ENCODE data around the gene RASA1.
"Not testable (repeated sequence)": the region's sequence is repeated elsewhere in the genome, so short reads cannot be mapped to it uniquely, and the experiment has no call there.

Gene RASA1

DNA sequence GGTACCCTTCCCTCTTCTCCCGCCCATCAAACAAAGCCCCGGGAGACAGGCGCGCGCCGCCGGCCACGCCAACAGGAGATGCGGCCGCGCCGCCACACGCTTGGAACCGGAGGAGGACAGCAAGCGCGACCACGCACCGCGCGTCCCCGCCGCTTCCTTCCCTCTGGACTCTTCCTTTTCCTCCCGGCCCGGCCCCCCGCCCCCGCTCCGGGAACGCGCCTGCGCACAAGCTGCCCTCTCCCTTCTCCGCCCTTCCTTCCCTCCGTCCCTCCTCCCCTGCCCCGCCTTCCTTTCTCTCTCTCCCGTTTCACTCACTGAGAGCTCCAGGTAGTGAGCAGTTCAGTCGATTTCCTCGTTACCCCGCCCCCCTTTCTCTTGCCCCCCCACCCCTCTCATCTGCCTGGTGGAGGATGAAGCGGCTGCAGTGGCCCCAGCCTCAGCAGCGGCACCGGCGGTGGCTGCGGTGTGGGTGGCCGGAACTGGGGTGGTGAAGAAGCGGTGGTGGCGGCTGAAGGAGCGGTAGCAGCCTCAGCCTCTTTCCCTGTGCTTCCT lies at the start of gene RASA1:
Gene RASA1 (plus strand): TSS at position 310 of the 552 bp plus-strand sequence. CDS start 569 bp downstream, outside the sequence.
- DNase-seq, result peak; percentile 76

DNA sequence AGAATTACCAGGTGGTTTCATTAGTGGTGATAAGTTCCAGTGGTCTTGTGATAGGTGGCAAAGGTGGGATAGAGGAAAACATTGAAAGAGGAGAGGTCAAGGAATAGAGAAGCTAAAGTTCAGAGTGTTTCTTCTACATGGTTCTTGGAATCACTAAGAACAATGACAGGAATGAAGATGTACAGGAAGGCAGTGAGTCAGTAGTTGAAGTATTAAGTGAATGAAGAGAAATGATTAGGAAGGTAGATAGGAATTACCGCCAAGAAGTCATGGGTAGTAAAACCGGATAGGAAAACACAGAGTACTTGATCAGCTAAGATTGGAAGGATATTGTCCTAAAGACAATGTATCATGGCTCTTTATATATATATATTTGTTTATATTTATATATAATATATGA lies 37.9 kb upstream of the RASA1 start:
- no peak for DNase-seq

DNA sequence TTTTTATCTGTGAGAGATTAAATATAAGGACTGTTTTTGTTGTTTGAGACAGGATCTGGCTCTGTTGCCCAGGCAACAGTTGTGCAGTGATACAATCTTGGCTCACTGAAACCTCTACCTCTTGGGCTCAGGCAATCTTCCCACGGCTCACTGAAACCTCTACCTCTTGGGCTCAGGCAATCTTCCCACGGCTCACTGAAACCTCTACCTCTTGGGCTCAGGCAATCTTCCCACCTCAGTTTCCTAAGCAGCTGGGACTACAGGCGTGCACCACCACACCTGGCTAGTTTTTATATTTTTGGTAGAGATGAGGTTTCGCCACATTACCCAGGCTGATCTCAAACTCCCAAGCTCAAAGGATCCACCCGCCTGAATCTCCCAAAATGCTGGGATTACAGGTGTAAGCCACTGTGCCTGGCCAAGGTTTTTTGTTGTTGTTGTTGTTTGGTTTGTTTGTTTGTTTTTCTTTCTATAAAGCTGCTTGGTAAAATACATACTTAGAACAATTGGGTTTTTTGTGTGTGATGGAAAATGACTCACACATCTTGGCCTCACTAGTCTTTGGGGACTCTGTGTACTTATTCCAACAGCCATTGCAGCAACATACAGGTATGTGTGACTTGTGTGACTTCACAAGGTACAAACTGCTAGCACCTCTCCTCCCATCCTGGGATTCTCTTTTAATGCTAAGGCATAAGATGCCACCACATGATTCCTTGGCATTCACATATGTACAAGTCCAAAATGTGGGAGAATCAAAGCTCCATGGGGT lies 36.5 kb upstream of the RASA1 start:
- DNase-seq, result no peak

DNA sequence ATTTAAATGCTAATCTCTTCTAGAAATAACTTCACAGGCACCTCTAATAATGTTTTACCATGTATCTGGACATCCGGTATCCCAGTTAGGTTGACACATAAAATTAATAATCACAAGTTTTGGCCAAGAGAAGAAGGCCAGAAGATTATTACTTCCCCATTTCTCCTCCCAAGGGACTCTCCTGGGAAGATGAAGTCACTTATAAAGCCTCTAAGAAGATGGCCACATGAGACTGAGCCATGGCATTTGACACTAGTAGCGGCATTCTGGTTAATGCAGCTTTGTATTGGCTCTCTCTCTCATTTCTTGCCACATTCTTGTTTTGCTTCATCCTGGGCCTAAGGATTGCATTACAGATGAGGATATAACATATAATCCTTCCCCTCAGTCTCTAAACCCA lies 34.5 kb upstream of the RASA1 start:
- no peak for DNase-seq

DNA sequence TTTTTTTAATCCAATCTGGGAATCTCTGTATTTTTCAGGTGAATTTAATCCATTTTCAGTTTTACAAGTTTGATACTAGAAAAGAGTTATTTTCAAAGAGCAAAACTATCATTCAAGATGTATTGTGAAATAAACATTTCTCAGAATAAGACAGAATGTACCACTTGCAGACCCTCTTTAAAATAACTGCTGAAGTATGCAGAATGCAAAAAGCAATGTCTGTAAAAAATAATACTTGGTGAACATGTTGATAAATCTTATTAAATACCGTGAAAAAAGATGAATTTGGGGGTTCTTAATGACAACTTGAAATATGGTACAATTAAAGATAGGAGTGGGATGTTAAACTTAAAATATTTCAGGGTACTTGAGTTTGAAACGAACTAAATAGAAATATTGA lies 26.1 kb upstream of the RASA1 start:
- no peak for DNase-seq

DNA sequence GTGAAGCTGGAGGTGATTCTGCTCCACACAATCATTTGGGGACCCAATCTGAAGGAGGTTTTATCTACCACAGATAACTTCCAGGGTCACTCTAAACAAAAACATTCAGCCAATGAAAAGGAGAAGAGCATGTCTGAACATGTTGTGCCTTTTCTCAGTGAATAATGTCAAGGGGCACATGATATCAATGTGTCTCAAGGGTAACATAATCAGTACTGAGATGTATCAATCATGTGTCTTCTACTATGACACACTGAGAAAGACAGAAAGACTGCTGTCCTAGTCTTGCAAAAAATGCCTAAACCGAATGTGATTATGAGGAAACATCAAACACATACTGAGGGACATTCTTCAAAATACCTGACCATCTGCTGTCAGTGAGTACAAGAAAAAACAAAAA lies 25.4 kb upstream of the RASA1 start:
- no peak for DNase-seq

DNA sequence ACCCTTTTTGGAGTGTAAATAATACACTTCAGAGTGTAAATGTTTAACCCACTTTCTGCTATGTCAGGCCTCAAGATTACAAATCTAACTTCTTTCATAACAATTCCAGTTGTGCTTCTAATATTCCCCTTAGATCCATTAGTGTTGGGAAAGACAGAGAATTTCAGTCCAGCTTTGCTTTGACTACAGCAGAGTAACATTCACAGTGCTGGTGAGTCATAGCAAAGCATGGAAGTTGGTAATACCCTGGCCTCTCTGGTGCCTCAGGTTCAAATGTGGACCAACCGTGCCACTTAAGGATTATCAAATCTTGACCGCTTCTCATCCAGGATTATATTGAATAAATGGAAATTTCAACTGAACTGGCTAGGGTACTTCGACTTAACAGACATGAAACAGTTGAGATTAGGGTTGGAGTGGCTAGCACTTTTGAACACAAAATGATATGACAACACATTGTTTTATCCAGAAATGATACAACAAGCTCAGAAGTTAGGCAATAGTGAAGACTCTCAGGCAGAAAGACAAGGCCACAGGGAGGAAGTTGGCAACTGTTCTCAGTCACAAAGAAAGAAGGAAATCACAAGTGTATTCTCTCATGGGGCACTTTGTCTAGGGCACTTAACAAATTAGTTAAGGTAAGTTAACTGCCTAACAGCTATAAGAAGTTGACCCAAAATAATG lies 24.4 kb upstream of the RASA1 start:
- no peak for DNase-seq

DNA sequence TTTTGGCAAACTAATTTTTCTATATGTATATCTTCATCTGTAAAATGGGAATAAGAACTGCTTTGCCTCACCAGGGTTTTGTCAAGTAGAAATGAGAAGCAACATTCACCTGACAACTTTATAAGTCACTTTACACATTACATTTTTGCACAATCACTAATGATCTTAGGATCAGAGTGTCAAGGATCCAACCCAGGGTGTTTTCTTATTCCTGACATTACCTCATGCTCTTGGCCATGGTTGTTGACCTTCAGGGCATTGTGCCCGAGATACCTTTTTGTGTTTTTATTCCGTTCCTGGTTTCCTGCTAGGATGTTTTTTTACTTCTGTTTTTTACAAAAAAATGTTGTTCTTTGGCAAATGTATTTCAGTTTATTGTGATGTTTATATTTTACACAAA lies 22.2 kb upstream of the RASA1 start:
- DNase-seq, result no peak

DNA sequence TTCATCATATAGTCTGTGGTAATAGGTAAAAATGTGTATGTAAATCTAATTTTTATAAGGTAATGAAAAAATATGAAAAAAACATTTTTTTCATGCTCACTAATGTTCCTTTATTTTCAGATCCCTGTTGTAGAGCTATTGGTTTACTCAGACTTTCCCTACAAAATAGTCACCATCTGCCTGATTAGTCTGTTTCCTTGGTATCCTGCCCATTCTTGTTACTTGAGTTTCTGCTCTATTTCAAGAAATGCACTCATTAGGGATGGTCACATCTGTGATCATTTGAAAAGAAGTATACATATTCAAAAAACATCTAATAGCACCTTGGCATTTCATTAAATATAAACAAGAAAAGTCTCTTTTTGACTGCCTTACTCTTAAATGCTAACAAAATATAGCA lies 21.6 kb upstream of the RASA1 start:
- no peak for DNase-seq

DNA sequence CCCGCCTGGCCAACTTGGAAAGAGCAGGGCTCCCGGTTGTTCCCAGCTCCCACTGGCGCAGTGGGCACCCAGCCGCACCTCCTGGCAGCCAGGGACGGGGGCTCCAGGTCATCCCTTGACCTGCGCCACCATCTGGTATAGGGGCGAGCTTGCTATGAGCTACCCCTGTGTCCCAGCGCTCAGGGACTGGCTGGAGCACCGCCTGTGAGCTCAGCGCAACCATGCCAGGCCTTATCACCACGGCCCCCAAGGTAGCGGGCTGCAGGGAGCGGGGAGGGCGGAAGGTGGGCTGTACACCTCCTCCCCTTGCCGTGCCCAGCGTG lies 15.4 kb upstream of the RASA1 start:
- no peak for DNase-seq

DNA sequence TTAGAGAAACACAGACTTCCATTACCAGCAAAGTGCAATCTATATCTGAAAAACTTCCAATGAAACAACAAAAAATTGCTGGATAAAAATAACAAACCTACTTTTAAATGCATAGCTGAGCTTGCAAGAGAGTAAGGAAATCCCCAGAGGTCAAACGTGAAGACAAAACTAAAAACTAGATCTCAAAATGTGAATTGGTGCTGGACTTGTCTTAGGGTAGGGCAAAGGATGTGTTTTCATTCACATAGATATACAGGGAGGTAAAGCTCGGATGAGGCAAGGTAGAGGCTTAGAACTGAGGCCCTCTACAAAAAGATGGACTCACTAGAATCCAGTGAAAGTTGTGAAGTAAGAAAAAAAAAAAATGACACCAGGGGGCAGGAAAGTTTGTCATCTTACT lies 13.6 kb upstream of the RASA1 start:
- no peak for DNase-seq

DNA sequence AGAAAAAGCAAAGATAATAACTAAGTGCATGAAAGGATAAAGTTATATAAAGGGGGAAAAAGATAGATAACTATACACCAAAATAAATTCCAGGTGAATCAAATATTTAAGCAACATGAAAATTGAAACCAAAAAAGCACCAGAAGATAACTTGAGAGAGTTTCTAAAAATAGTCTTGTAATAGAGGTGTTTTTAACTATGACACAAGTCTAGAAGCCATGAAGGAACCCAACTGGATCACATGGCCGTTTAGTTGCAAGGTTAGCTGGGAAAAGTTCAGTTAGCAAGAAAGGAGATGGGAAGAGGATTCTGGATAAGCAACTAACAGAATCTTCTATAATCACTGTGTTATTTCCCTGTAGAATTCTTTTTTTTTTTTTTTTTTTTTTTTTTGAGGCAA lies 9.2 kb upstream of the RASA1 start:
- DNase-seq, result no peak

DNA sequence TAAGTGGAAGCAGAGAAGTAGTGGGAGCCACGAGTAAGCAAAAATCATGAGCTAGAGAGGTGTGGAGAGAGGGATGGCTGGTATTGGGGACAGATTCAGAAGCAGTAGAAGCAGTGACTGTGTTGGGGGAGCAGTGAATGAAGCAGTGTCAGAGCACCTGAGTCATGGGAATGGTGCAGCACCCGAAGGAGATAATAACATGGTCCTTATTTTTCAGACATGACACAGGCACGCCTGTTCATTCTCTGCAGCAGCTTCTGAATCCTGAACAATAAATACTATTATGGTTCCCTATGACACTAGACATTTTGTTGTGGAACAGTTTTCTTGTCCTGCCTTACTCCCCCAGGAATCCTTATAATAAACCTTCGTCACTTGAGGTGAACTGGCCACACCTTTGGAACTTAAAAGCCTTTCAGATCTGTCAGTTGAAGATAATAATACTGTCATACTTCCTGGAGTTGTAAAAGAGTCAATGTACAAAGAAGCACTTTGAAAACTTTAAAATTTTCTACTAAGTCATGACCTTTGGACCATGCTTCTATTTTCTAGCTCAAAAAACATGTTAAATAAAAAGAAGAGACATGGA lies 7.0 kb upstream of the RASA1 start:
- DNase-seq, result no peak

DNA sequence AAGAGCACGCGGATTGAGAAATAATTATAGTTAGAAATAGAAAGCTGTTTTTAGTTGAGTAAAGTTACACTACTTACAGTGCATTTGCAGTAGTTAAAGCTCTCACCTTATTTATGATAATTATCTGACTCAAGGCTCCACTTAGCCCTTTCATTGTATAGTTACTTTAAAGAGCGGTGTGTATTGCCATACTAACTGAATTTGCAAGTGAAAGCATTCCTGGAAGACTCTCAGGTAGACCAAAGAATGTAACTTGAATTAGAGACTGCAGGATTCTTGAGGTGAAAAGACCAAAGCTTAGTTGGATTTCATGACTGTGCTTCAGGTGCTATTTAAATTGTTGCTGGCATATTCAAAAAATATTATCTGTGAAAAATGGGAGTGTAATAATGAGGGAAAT lies 4.2 kb upstream of the RASA1 start:
- DNase-seq, result no peak

DNA sequence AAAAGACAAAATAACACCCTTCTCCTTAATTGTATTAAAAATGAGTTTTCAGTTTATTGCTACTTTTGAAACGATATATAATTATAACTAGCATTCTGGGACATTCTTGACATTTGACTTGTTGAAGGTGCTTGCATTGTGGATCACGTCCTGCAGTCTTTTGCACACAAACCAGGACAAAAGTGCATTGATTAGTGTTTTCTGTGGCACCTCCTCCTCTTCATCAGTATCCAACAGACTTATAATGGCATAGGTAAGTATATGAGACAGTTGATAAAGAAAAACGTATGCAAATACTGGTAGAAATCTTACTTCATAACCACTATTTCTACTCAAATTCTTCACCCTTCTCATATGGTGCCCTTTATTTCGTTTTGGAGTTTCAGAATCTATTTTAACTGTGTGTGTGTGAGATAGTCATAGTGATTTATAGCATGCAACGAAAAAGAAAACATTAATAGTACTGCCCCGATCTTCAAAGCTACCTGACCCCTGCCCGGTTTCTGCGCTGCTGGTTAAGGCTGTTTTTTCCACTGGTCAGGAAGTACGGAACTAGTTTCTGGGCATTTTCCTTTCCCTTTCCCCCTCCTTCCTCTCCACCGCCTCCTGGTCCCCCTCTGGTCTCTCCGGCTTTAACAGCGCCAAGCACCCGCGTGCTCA lies 639 bp upstream of the RASA1 start:
- no peak for DNase-seq

DNA sequence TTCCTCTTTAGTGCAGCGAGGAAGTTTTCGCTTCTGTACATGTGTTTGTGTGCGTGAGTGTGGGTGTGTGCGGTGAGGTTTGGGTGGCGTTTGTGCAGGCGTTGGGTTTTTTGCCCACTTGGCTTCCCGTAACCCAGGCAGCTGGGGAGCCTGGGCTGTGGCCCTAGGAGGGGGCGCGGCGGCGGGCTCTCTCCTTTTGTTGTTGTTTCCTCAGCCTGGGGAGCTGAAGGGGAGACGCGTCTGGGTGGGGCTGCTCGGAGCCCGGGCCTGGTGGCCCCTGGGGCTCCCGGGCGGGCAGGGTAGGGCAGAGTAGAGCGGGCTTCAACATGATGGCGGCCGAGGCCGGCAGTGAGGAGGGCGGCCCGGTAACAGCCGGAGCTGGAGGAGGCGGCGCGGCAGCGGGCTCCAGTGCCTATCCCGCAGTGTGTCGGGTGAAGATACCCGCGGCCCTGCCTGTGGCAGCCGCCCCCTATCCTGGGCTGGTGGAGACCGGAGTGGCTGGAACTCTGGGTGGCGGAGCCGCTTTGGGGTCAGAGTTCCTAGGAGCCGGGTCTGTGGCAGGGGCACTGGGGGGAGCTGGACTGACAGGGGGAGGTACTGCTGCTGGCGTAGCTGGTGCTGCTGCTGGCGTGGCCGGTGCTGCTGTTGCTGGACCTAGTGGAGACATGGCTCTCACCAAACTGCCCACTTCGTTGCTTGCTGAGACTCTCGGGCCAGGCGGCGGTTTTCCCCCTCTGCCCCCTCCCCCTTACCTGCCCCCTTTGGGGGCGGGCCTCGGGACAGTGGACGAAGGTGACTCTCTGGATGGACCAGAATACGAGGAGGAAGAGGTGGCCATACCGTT lies 665 bp downstream of the RASA1 start:
- peak; percentile 77 for DNase-seq

DNA sequence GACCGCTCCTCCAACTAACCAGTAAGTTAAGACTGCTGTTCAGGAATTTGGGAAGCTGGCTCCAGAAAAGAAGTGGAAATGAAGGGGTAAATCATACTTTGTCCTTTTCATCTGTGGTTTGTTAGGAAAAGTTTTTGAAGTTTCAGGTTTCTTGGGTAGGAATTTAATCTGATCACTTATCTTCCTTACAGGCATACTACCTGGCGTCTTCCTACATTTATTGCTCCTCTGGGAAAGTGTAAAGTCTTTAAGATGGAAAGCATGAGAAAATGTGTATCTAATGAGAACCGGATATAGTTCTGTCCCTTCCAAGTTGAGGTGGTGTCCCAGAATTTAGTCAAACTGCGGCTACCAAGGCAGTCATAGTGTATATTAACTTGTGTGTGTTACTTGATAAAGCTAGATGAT lies 1.3 kb downstream of the RASA1 start:
- no peak for DNase-seq

DNA sequence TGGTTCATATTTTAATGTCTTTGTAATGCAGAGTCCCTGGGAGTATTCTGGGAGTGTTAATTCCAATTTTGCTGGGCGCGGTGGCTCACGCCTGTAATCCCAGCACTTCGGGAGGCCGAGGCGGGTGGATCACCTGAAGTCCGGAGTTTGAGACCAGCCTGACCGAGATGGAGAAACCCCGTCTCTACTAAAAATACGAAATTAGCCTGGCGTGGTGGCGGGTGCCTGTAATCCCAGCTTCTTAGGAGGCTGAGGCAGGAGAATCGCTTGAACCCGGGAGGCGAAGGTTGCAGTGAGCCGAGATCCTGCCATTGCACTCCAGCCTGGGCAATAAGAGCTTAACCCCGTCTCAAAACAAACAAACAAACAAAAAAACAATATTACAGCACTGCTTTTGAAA lies 3.2 kb downstream of the RASA1 start:
- DNase-seq, result not testable (repeated sequence)

DNA sequence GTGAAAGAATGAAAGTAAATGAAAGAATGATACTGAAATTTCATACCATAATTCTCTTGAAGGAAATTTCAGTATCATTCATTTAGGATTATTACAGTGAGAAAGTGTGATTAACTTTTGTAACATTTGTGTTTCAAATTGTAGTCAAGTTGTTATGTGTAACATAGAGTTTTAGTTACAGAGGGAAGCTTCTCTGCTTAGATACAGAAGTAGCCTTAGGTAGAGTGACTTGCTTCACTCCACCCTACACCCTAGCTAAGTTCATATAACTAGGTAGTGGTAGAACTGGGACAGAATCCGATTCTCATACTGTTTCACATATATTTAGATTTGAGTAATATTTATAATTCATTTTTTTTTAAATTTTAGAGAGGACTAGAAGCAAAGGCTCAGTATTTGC lies 9.0 kb downstream of the RASA1 start:
- no peak for DNase-seq

DNA sequence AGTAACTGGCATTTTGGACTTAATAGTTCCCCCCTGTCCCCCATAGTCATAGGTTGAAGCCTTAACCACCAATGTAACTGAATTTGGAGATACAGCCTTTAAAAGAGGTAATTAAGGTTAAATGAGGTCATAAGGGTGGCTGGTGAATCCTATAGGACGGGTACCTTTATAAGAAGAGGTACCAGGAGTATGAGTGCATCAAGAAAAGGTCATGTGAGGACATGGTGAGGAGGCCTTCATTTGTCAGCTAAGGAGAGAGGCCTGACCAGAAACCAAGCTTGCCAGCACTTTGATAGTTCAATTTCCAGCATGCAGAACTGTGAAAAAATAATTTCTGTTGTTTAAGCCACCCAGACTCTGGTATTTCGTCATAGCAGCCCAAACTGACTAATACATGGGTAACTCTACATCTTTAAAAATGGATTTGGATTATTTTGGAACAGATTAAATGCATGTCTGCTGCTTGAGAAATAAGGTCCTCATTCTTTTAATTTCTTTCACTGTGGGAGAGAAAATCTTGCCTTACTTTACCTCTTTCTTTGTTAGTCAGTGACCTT lies 9.7 kb downstream of the RASA1 start:
- DNase-seq, result no peak

DNA sequence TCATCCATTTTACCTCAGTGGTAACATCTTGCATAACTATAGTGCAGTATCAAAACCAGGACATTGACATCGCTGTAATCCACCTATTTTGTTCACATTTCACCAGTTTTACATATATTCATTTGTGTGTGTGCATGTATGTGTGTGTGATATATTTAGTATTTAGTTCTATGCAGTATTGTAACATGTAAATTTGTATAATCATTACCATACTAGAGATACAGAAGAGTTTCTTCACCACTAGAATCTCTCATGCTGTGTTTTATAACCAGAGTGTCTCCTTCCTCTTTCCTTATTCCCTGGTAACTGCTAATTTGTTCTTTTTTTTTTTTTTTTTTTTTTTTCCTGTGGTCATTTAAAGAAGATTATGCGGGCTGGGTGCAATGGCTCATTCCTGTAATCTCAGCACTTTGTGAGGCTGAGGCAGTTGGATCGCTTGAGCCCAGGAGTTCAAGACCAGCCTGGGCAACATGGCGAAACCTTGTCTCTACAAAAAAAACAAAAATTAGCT lies 11.0 kb downstream of the RASA1 start:
- DNase-seq, result no peak

DNA sequence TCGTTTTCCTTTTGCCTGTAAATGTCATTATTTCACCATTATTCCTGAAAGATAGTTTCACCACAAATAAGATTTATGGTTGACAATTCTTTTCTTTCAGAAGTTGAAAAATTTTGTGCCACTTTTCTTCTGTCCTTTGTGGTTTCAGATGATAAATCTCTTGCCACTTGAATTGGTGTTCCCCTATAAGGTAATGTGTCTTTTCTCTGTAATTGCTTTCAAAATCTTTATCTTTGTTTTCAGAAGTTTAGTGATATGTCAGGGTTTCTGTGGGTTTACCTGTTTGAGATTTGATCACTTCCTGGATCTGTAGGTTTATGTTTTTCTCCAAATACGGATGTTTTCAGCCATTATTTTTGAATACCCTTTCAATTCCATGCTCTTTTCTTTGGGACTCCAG lies 14.6 kb downstream of the RASA1 start:
- no peak for DNase-seq
